ENCODE results near the gene CCDC159.

The CCDC159 gene, protein sequence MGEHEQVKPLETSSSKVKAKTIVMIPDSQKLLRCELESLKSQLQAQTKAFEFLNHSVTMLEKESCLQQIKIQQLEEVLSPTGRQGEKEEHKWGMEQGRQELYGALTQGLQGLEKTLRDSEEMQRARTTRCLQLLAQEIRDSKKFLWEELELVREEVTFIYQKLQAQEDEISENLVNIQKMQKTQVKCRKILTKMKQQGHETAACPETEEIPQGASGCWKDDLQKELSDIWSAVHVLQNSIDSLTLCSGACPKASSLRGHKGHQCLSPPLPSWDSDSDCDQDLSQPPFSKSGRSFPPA

GRCh38 chr19:11346104-11346940 is at the start of gene CCDC159, which contains the start of gene TMEM205:
CCDC159 (plus strand) TSS chr19:11346519; CDS start chr19:11346607, 88 bp downstream.
TMEM205 (minus strand) TSS chr19:11346268; CDS start chr19:11345619, 649 bp downstream.
- peak within 1 kb of the TSS; percentile 94 for H3K4me3 ChIP-seq (ENCODE audit: low read length)
- no peaks in the 10 kb centered on the region for H4K20me1 ChIP-seq (ENCODE audit: control insufficient read depth, insufficient read depth, low read depth, low read length)
- H3K4me1 ChIP-seq (ENCODE audit: control insufficient read depth, low read length), result peaks cover 27% of the 10 kb centered on the region
- no peak for TF ChIP-seq EZH2phosphoT487 (IDR thresholded peaks at IDR 0.05; ENCODE audit: borderline replicate concordance, low read length)
- TF ChIP-seq, protein P1, sequence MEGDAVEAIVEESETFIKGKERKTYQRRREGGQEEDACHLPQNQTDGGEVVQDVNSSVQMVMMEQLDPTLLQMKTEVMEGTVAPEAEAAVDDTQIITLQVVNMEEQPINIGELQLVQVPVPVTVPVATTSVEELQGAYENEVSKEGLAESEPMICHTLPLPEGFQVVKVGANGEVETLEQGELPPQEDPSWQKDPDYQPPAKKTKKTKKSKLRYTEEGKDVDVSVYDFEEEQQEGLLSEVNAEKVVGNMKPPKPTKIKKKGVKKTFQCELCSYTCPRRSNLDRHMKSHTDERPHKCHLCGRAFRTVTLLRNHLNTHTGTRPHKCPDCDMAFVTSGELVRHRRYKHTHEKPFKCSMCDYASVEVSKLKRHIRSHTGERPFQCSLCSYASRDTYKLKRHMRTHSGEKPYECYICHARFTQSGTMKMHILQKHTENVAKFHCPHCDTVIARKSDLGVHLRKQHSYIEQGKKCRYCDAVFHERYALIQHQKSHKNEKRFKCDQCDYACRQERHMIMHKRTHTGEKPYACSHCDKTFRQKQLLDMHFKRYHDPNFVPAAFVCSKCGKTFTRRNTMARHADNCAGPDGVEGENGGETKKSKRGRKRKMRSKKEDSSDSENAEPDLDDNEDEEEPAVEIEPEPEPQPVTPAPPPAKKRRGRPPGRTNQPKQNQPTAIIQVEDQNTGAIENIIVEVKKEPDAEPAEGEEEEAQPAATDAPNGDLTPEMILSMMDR (IDR thresholded peaks at IDR 0.05; ENCODE audit: low read depth, low read length, poor library complexity, severe bottlenecking), result peak; percentile 42
- H3K27me3 ChIP-seq (ENCODE audit: control insufficient read depth, low read length), result no peaks in the 10 kb centered on the region
- H3K27ac ChIP-seq (ENCODE audit: low read depth, low read length), result peak within 1 kb of the TSS; percentile 44
- peaks cover 6% of the 10 kb centered on the region; the same call in 1 of the 2 replicates for H3K9me3 ChIP-seq (ENCODE audit: control insufficient read depth, insufficient read depth, low read length)
- H3F3A ChIP-seq (ENCODE audit: control insufficient read depth, insufficient read depth), result no peaks in the 10 kb centered on the region
- H3K36me3 ChIP-seq (ENCODE audit: control insufficient read depth, low read length), result peaks cover 9% of the 10 kb centered on the region
- H3K4me2 ChIP-seq (ENCODE audit: low read length), result peak within 1 kb of the TSS; percentile 87
- H3K9me2 ChIP-seq (replicated peaks; ENCODE audit: control insufficient read depth, low read length), result no peaks in the 10 kb centered on the region
- H3K79me2 ChIP-seq (ENCODE audit: control insufficient read depth, low read length), result peaks cover 14% of the 10 kb centered on the region

GRCh38 chr19:11299946-11300810 is 46.1 kb upstream of the CCDC159 start:
- Histone ChIP-seq H3K27me3 (ENCODE audit: control insufficient read depth, low read length) (no peaks in the 10 kb centered on the region), H3K9me2 (replicated peaks; ENCODE audit: control insufficient read depth, low read length) (no peaks in the 10 kb centered on the region), H3K4me2 (ENCODE audit: low read length) (no peak overlapping the region), H3K27ac (ENCODE audit: low read depth, low read length) (no peak overlapping the region), H3F3A (ENCODE audit: control insufficient read depth, insufficient read depth) (no peaks in the 10 kb centered on the region), H4K20me1 (ENCODE audit: control insufficient read depth, insufficient read depth, low read depth, low read length) (no peaks in the 10 kb centered on the region), H3K9me3 (ENCODE audit: control insufficient read depth, insufficient read depth, low read length) (no peaks in the 10 kb centered on the region), H3K4me3 (ENCODE audit: low read length) (no peak overlapping the region), H3K4me1 (ENCODE audit: control insufficient read depth, low read length) (no peaks in the 10 kb centered on the region), H3K79me2 (ENCODE audit: control insufficient read depth, low read length) (no peaks in the 10 kb centered on the region), H3K36me3 (ENCODE audit: control insufficient read depth, low read length) (no peaks in the 10 kb centered on the region)
- TF ChIP-seq, protein P1 (IDR thresholded peaks at IDR 0.05; ENCODE audit: low read depth, low read length, poor library complexity, severe bottlenecking), result no peak
- TF ChIP-seq EZH2phosphoT487 (IDR thresholded peaks at IDR 0.05; ENCODE audit: borderline replicate concordance, low read length), result no peak

DNA sequence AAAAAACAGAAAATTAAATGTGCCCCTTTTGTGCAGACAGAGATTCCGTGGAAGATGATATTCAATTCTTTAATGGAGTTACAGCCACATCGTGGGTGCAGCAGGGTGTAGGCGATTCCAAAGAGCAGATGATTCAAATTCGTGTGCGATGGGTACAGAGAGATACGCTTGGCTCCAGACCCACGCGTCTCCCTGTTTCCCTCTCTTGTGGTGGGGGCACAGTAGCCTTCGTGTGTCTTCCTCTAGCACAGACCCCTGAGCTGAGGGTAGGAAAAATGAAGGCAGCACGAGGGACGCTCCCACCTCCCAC is 45.6 kb upstream of the CCDC159 start:
- TF ChIP-seq, protein P1 (IDR thresholded peaks at IDR 0.05; ENCODE audit: low read depth, low read length, poor library complexity, severe bottlenecking), result no peak
- TF ChIP-seq EZH2phosphoT487 (IDR thresholded peaks at IDR 0.05; ENCODE audit: borderline replicate concordance, low read length), result no peak
- Histone ChIP-seq H4K20me1 (ENCODE audit: control insufficient read depth, insufficient read depth, low read depth, low read length) (no peaks in the 10 kb centered on the region), H3K27ac (ENCODE audit: low read depth, low read length) (no peak overlapping the region), H3K4me3 (ENCODE audit: low read length) (no peak overlapping the region), H3K4me1 (ENCODE audit: control insufficient read depth, low read length) (no peaks in the 10 kb centered on the region), H3F3A (ENCODE audit: control insufficient read depth, insufficient read depth) (no peaks in the 10 kb centered on the region), H3K36me3 (ENCODE audit: control insufficient read depth, low read length) (no peaks in the 10 kb centered on the region), H3K9me3 (ENCODE audit: control insufficient read depth, insufficient read depth, low read length) (no peaks in the 10 kb centered on the region), H3K4me2 (ENCODE audit: low read length) (no peak overlapping the region), H3K27me3 (ENCODE audit: control insufficient read depth, low read length) (no peaks in the 10 kb centered on the region), H3K9me2 (replicated peaks; ENCODE audit: control insufficient read depth, low read length) (no peaks in the 10 kb centered on the region), H3K79me2 (ENCODE audit: control insufficient read depth, low read length) (no peaks in the 10 kb centered on the region)
